Measurements from ENCODE around the gene NEK11.

- TF ChIP-seq HDGF (IDR thresholded peaks at IDR 0.05; ENCODE audit: borderline replicate concordance) (no peak), SUZ12 (IDR thresholded peaks at IDR 0.05) (no peak), NFRKB (IDR thresholded peaks at IDR 0.05) (no peak), ARNT (IDR thresholded peaks at IDR 0.05) (no peak), CTBP1 (IDR thresholded peaks at IDR 0.05; ENCODE audit: borderline replicate concordance) (no peak), TARDBP (IDR thresholded peaks at IDR 0.05) (no peak), SP1 (IDR thresholded peaks at IDR 0.05) (no peak), ELF4 (IDR thresholded peaks at IDR 0.05) (no peak)
Measured at GRCh38 chr3:131036986-131037385, 10.3 kb downstream of the NEK11 start.

All from HEK293T (cell line).